Mesothelial cell of epicardium (in vitro differentiated cells): ENCODE data around the gene RAMACL. TPM values are rescaled to one million over a fixed set of nuclear protein-coding genes. Genes with fewer than 3 reads are reported as not detected.

Source experiments
- DNase-seq, 2 experiments: peaks; one replicate each; pipeline ENCODE4 v3.0.0; 2021; ENCODE audit warnings: low spot score in 2 of 2; ENCODE audit not compliant: unreplicated experiment in 2 of 2
- H3K27ac Mint-ChIP-seq: 2 replicates; pipeline ENCODE4 v1.8.0; 2021; ENCODE audit warnings: mixed read lengths
- H3K27me3 Mint-ChIP-seq: 2 replicates; pipeline ENCODE4 v1.8.0; 2021; ENCODE audit warnings: low read depth, mixed read lengths
- H3K36me3 Mint-ChIP-seq: 2 replicates; pipeline ENCODE4 v1.8.0; 2021; ENCODE audit warnings: mixed read lengths
- H3K4me1 Mint-ChIP-seq: 2 replicates; pipeline ENCODE4 v1.8.0; 2021; ENCODE audit warnings: mixed read lengths
- H3K4me3 Mint-ChIP-seq: 2 replicates; pipeline ENCODE4 v1.8.0; 2021; ENCODE audit warnings: mild to moderate bottlenecking, moderate library complexity, mixed read lengths
- H3K9me3 Mint-ChIP-seq: 2 replicates; pipeline ENCODE4 v1.8.0; 2021; ENCODE audit warnings: mixed read lengths
- CTCF ChIP-seq: fragments of 200-600 bp; sonication (generic); IDR thresholded peaks from one replicate; pipeline ENCODE4 v1.5.0; 2021; ENCODE audit warnings: antibody characterized with exemption; ENCODE audit not compliant: unreplicated experiment
- total RNA-seq: library from RNA; stranded (reverse); gene quantifications from 3 replicates; pipeline ENCODE4 v1.2.1, GENCODE V29; 2021

RAMACL gene
- total RNA-seq, 1 donor from 2014 or later = 0.69 TPM

GRCh38 chr6:166562726-166563125, 23.8 kb downstream of the RAMACL start:
- H3K27ac Mint-ChIP-seq = no peak overlapping the region
- no peak overlapping the region for H3K4me3 Mint-ChIP-seq
- peaks cover 20% of the 10 kb centered on the region for H3K9me3 Mint-ChIP-seq
- peaks cover 13% of the 10 kb centered on the region for H3K36me3 Mint-ChIP-seq
- no peak for DNase-seq
- no peaks in the 10 kb centered on the region for H3K4me1 Mint-ChIP-seq
- no peaks in the 10 kb centered on the region for H3K27me3 Mint-ChIP-seq
- no peak for TF ChIP-seq CTCF

GRCh38 chr6:166561771-166562359, 24.6 kb downstream of the RAMACL start:
- Mint-ChIP-seq H3K9me3 (peaks cover 22% of the 10 kb centered on the region), H3K4me3 (no peak overlapping the region), H3K27ac (no peak overlapping the region), H3K4me1 (no peaks in the 10 kb centered on the region), H3K36me3 (peaks cover 13% of the 10 kb centered on the region), H3K27me3 (no peaks in the 10 kb centered on the region)
- no peak for TF ChIP-seq CTCF
- no peak for DNase-seq

- Mint-ChIP-seq H3K36me3 (peaks cover 13% of the 10 kb centered on the region), H3K9me3 (peaks cover 22% of the 10 kb centered on the region), H3K4me1 (no peaks in the 10 kb centered on the region), H3K27ac (no peak overlapping the region), H3K4me3 (no peak overlapping the region), H3K27me3 (no peaks in the 10 kb centered on the region)
- no peak for TF ChIP-seq CTCF
- no peak for DNase-seq
These were observed 26.3 kb downstream of the RAMACL start for GRCh38 chr6:166560222-166560621.

GRCh38 chr6:166559662-166560061, 26.8 kb downstream of the RAMACL start:
- Mint-ChIP-seq H3K9me3 (peaks cover 22% of the 10 kb centered on the region), H3K27ac (no peak overlapping the region), H3K36me3 (peaks cover 13% of the 10 kb centered on the region), H3K4me1 (no peaks in the 10 kb centered on the region), H3K4me3 (no peak overlapping the region), H3K27me3 (no peaks in the 10 kb centered on the region)
- TF ChIP-seq CTCF = no peak
- no peak for DNase-seq

- no peak for DNase-seq
- H3K4me3 Mint-ChIP-seq = no peak overlapping the region
- no peaks in the 10 kb centered on the region for H3K27me3 Mint-ChIP-seq
- TF ChIP-seq CTCF = no peak
- H3K4me1 Mint-ChIP-seq = no peaks in the 10 kb centered on the region
- H3K9me3 Mint-ChIP-seq = peaks cover 22% of the 10 kb centered on the region
- peaks cover 13% of the 10 kb centered on the region for H3K36me3 Mint-ChIP-seq
- H3K27ac Mint-ChIP-seq = no peak overlapping the region
These were observed 27.3 kb downstream of the RAMACL start for GRCh38 chr6:166559211-166559610.
